8988T (cell line): ENCODE measurements around the gene OSBPL5.
A peak's percentile ranks its signal among the peaks of the same experiment; 100 is the strongest.
"Not testable (repeated sequence)": the region's sequence is repeated elsewhere in the genome, so short reads cannot be mapped to it uniquely, and the experiment has no call there.

Source experiments
- DNase-seq: peaks from one replicate; pipeline ENCODE4 v3.0.0; 2011

Gene OSBPL5

GRCh38 chr11:3080104-3080503 is 85.0 kb downstream of the OSBPL5 start:
- DNase-seq = no peak

- DNase-seq = no peak
These were observed 87.2 kb downstream of the OSBPL5 start for GRCh38 chr11:3077846-3078440.

- DNase-seq = no peak
These were observed 87.8 kb downstream of the OSBPL5 start for GRCh38 chr11:3077189-3077836.

- DNase-seq = no peak
These were observed 90.1 kb downstream of the OSBPL5 start for GRCh38 chr11:3074912-3075589.

- no peak for DNase-seq
These were observed 92.1 kb downstream of the OSBPL5 start for GRCh38 chr11:3073029-3073435.

GRCh38 chr11:3069425-3069824 is 95.7 kb downstream of the OSBPL5 start:
- DNase-seq = no peak

GRCh38 chr11:3066308-3066707 is 98.8 kb downstream of the OSBPL5 start:
- DNase-seq = not testable (repeated sequence)

- not testable (repeated sequence) for DNase-seq
These were observed 100.4 kb downstream of the OSBPL5 start for GRCh38 chr11:3064709-3065108.

GRCh38 chr11:3063876-3064275 is 101.2 kb downstream of the OSBPL5 start:
- not testable (repeated sequence) for DNase-seq

- not testable (repeated sequence) for DNase-seq
These were observed 101.7 kb downstream of the OSBPL5 start for GRCh38 chr11:3063432-3063831.

GRCh38 chr11:3060436-3061025 is 104.6 kb downstream of the OSBPL5 start:
- no peak for DNase-seq

- no peak for DNase-seq
These were observed 106.1 kb downstream of the OSBPL5 start for GRCh38 chr11:3058753-3059664.

GRCh38 chr11:3057069-3057963 is 107.8 kb downstream of the OSBPL5 start, which contains the start of gene CARS1:
TSS of gene CARS1 (minus strand) at chr11:3057423. CDS start at chr11:3057367, 56 bp downstream.
- peak; percentile 90 for DNase-seq

- DNase-seq = no peak
These were observed 108.6 kb downstream of the OSBPL5 start for GRCh38 chr11:3056296-3057068.

GRCh38 chr11:3055891-3056290 is 109.2 kb downstream of the OSBPL5 start:
- DNase-seq = no peak

- no peak for DNase-seq
These were observed 112.5 kb downstream of the OSBPL5 start for GRCh38 chr11:3052567-3052966.

GRCh38 chr11:3052109-3052479 is 113.0 kb downstream of the OSBPL5 start:
- DNase-seq = no peak

GRCh38 chr11:3051196-3052108 is 113.7 kb downstream of the OSBPL5 start:
- no peak for DNase-seq

- DNase-seq = no peak
These were observed 114.5 kb downstream of the OSBPL5 start for GRCh38 chr11:3050386-3051195.
